Bronchial epithelial cell (primary cell): ENCODE measurements around the gene AMPD3. TPM values are rescaled to one million over a fixed set of nuclear protein-coding genes. Genes with fewer than 3 reads are reported as not detected.

Source experiments
- DNase-seq: peaks from one replicate; pipeline ENCODE4 v3.0.0-alpha.2; 2010; ENCODE audit warnings: low read depth
- FAIRE-seq: peaks from 2 replicates; lab custom pipeline; 2011; peaks lifted over from hg19 to GRCh38; lab: Jason Lieb, UNC
- H3K27me3 ChIP-seq: 2 replicates; pipeline ENCODE4 v1.5.1; 2011; ENCODE audit warnings: low read length; ENCODE audit not compliant: control insufficient read depth, insufficient read depth
- H3K36me3 ChIP-seq: 2 replicates; pipeline ENCODE4 v1.5.1; 2011; ENCODE audit warnings: low read length; ENCODE audit not compliant: control insufficient read depth, insufficient read depth
- H3K4me3 ChIP-seq: 2 replicates; pipeline ENCODE4 v1.5.1; 2011; ENCODE audit warnings: mild to moderate bottlenecking, low read depth, low read length, control low read depth
- CTCF ChIP-seq: IDR thresholded peaks from 2 replicates; pipeline ENCODE4 v1.5.1; 2011; ENCODE audit warnings: mild to moderate bottlenecking, moderate library complexity, low read length, control low read depth, inconsistent platforms; ENCODE audit not compliant: insufficient read depth, severe bottlenecking
- total RNA-seq: library from RNA; depleted of rRNA; stranded (reverse); fragments of >200 nt; gene quantifications from 2 replicates; pipeline ENCODE4 v1.2.1, GENCODE V29; 2014

AMPD3 gene
- total RNA-seq, 1 donor from 2014 or later: 5.3 TPM

GRCh38 chr11:10443152-10443551, 11.9 kb upstream of the AMPD3 start:
- Histone ChIP-seq H3K36me3 (no peaks in the 10 kb centered on the region), H3K27me3 (no peaks in the 10 kb centered on the region), H3K4me3 (no peak overlapping the region)
- FAIRE-seq (no peak), DNase-seq (peak; percentile 27)
- no peak for TF ChIP-seq CTCF

- TF ChIP-seq CTCF: no peak
- no peaks in the 10 kb centered on the region for H3K36me3 ChIP-seq
- H3K27me3 ChIP-seq: no peaks in the 10 kb centered on the region
- DNase-seq (no peak), FAIRE-seq (no peak)
- H3K4me3 ChIP-seq: no peak overlapping the region
Observed at GRCh38 chr11:10443721-10444235, 11.3 kb upstream of the AMPD3 start.

GRCh38 chr11:10444725-10445315, 10.2 kb upstream of the AMPD3 start:
- no peaks in the 10 kb centered on the region for H3K27me3 ChIP-seq
- H3K36me3 ChIP-seq: no peaks in the 10 kb centered on the region
- no peak for DNase-seq
- H3K4me3 ChIP-seq: no peak overlapping the region
- FAIRE-seq: no peak
- no peak for TF ChIP-seq CTCF

DNA sequence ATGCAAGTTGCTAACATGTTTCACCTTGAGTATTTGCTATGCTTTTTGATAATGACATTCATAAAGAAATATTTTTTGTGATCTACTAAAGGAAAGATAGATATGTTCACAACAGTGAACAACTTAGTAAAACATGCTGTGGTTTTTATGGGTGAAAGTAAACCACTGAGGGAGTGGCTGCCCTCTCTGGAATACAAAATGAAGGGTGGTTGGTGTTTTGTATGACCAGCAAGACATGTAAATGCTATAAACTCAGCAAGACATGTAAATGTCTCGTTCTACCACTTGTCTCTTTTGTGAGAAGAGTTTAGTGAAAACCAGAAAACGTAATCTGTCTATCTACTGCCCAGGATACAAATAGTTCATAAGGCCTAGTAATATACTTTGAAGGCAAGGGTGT, 7.6 kb upstream of the AMPD3 start:
- no peak for DNase-seq
- TF ChIP-seq CTCF: no peak
- H3K36me3 ChIP-seq: no peaks in the 10 kb centered on the region
- H3K4me3 ChIP-seq: no peak overlapping the region
- FAIRE-seq: no peak
- no peaks in the 10 kb centered on the region for H3K27me3 ChIP-seq

- Histone ChIP-seq H3K27me3 (no peaks in the 10 kb centered on the region), H3K4me3 (peak overlapping the region; percentile 55), H3K36me3 (no peaks in the 10 kb centered on the region)
- FAIRE-seq: no peak
- DNase-seq: peak; percentile 53
- peak; percentile 63 for TF ChIP-seq CTCF
Observed at GRCh38 chr11:10450462-10451425, 4.3 kb upstream of the AMPD3 start.
